ENCODE measurements around the gene IMMP2L.
"Not testable (repeated sequence)": the region's sequence is repeated elsewhere in the genome, so short reads cannot be mapped to it uniquely, and the experiment has no call there.

Gene IMMP2L

GRCh38 chr7:110675383-110676103 is 886.7 kb downstream of the IMMP2L start:
- DNase-seq (ENCODE audit: low read depth): no peak
- no peak overlapping the region for H3K4me3 ChIP-seq (replicated peaks; ENCODE audit: low read depth, low read length)
- no peak for TF ChIP-seq CTCF (IDR thresholded peaks at IDR 0.05; ENCODE audit: low read length, missing control alignments)

- H3K4me3 ChIP-seq (replicated peaks; ENCODE audit: low read depth, low read length): no peak overlapping the region
- TF ChIP-seq CTCF (IDR thresholded peaks at IDR 0.05; ENCODE audit: low read length, missing control alignments): no peak
Observed at GRCh38 chr7:110673148-110673547, 889.1 kb downstream of the IMMP2L start.

GRCh38 chr7:110669410-110669809 is 892.9 kb downstream of the IMMP2L start:
- TF ChIP-seq CTCF (IDR thresholded peaks at IDR 0.05; ENCODE audit: low read length, missing control alignments): no peak
- no peak for DNase-seq (ENCODE audit: low read depth)
- H3K4me3 ChIP-seq (replicated peaks; ENCODE audit: low read depth, low read length): no peak overlapping the region

More at GRCh38 chr7:110673148-110673547, 889.1 kb downstream of the IMMP2L start:
- DNase-seq (ENCODE audit: low read depth): no peak

- no peak for TF ChIP-seq CTCF (IDR thresholded peaks at IDR 0.05; ENCODE audit: low read length, missing control alignments)
Observed at GRCh38 chr7:110664803-110665202, 897.5 kb downstream of the IMMP2L start.

GRCh38 chr7:110660637-110661036 is 901.7 kb downstream of the IMMP2L start:
- DNase-seq (ENCODE audit: low read depth); H3K4me3 ChIP-seq (replicated peaks; ENCODE audit: low read depth, low read length): not testable (repeated sequence)

More at GRCh38 chr7:110664803-110665202, 897.5 kb downstream of the IMMP2L start:
- DNase-seq (ENCODE audit: low read depth): no peak
- H3K4me3 ChIP-seq (replicated peaks; ENCODE audit: low read depth, low read length): no peak overlapping the region

- DNase-seq (ENCODE audit: low read depth): no peak
Observed at GRCh38 chr7:110650328-110650727, 912.0 kb downstream of the IMMP2L start.

GRCh38 chr7:110647266-110647665 is 915.0 kb downstream of the IMMP2L start:
- H3K4me3 ChIP-seq (replicated peaks; ENCODE audit: low read depth, low read length): no peak overlapping the region
- DNase-seq (ENCODE audit: low read depth): no peak
- TF ChIP-seq CTCF (IDR thresholded peaks at IDR 0.05; ENCODE audit: low read length, missing control alignments): no peak

More at GRCh38 chr7:110650328-110650727, 912.0 kb downstream of the IMMP2L start:
- no peak overlapping the region for H3K4me3 ChIP-seq (replicated peaks; ENCODE audit: low read depth, low read length)
- TF ChIP-seq CTCF (IDR thresholded peaks at IDR 0.05; ENCODE audit: low read length, missing control alignments): no peak

All from fibroblast of pulmonary artery (primary cell).